HepG2 (cell line): ENCODE data around the gene TUBB4B. TPM values are rescaled to one million over a fixed set of nuclear protein-coding genes. Genes with fewer than 3 reads are reported as not detected.
A peak's percentile ranks its signal among the peaks of the same experiment; 100 is the strongest.

ENCODE experiments used
- ATF7-NPFF ChIP-seq: sonication (generic); formaldehyde crosslinking; IDR thresholded peaks from 2 replicates; pipeline ENCODE4 v1.8.1; 2023; ENCODE audit warnings: mild to moderate bottlenecking, low read depth, missing genetic modification reagents, moderate library complexity
- BCL6 ChIP-seq: IDR thresholded peaks from 2 replicates; pipeline ENCODE4 v1.6.1; 2016; ENCODE audit warnings: missing genetic modification reagents, missing compliant biosample characterization
- CBFB ChIP-seq: sonication (generic); formaldehyde crosslinking; IDR thresholded peaks from 2 replicates; pipeline ENCODE4 v1.4.0; 2020; ENCODE audit warnings: missing genetic modification reagents
- EEA1 ChIP-seq: sonication (generic); formaldehyde crosslinking; IDR thresholded peaks from 2 replicates; pipeline ENCODE4 v1.5.1; 2020; ENCODE audit warnings: mild to moderate bottlenecking, missing genetic modification reagents, borderline replicate concordance
- FOXJ3 ChIP-seq: sonication (generic); formaldehyde crosslinking; IDR thresholded peaks from 2 replicates; pipeline ENCODE4 v1.4.0; 2020; ENCODE audit warnings: missing genetic modification reagents, mild to moderate bottlenecking, borderline replicate concordance
- HNRNPLL ChIP-seq: fragments of 200-400 bp; formaldehyde crosslinking; IDR thresholded peaks from 2 replicates; pipeline ENCODE4 v1.6.1; 2017; ENCODE audit warnings: mild to moderate bottlenecking, low read depth, low read length; ENCODE audit not compliant: poor library complexity, severe bottlenecking
- HOXA7 ChIP-seq: sonication (generic); formaldehyde crosslinking; IDR thresholded peaks from 2 replicates; pipeline ENCODE4 v1.8.1; 2022; ENCODE audit warnings: mild to moderate bottlenecking, missing genetic modification reagents, moderate library complexity
- KDM2A ChIP-seq: sonication (generic); formaldehyde crosslinking; IDR thresholded peaks from 2 replicates; pipeline ENCODE4 v1.4.0; 2020; ENCODE audit warnings: low read depth, missing genetic modification reagents, borderline replicate concordance
- KLF11 ChIP-seq: IDR thresholded peaks from 2 replicates; pipeline ENCODE4 v1.6.1; 2016; ENCODE audit warnings: missing compliant biosample characterization
- KLF12 ChIP-seq: sonication (generic); formaldehyde crosslinking; IDR thresholded peaks from 2 replicates; pipeline ENCODE4 v1.4.0; 2020; ENCODE audit warnings: missing genetic modification reagents, borderline replicate concordance
- KLF16 ChIP-seq, 2 experiments: sonication (generic) in 1 of 2; formaldehyde crosslinking in 1 of 2; IDR thresholded peaks; 2 replicates each; pipeline versions ENCODE4 v1.6.1 to v1.8.0; 2016 to 2023; ENCODE audit warnings: missing genetic modification reagents in 2 of 2, missing compliant biosample characterization in 1 of 2
- KMT2A ChIP-seq: sonication (generic); formaldehyde crosslinking; IDR thresholded peaks from 2 replicates; pipeline ENCODE4 v1.4.0; 2020; ENCODE audit warnings: missing genetic modification reagents
- MBD4 ChIP-seq: IDR thresholded peaks from 2 replicates; pipeline ENCODE4 v1.6.1; 2012; ENCODE audit warnings: low read length, inconsistent platforms, borderline replicate concordance
- NFRKB ChIP-seq: fragments of 450-650 bp; IDR thresholded peaks from 2 replicates; pipeline ENCODE4 v1.6.1; 2017
- TCF7 ChIP-seq: sonication (generic); IDR thresholded peaks from 2 replicates; pipeline ENCODE4 v1.6.1; 2016; ENCODE audit warnings: antibody characterized with exemption, low read depth
- ZFY ChIP-seq: sonication (generic); formaldehyde crosslinking; IDR thresholded peaks from 2 replicates; pipeline ENCODE4 v1.4.0; 2020; ENCODE audit warnings: missing genetic modification reagents
- ZNF205 ChIP-seq: IDR thresholded peaks from 2 replicates; pipeline ENCODE4 v1.6.1; 2018; ENCODE audit warnings: missing biosample characterization, missing genetic modification reagents
- ZNF431 ChIP-seq: sonication (generic); formaldehyde crosslinking; IDR thresholded peaks from 2 replicates; pipeline ENCODE4 v1.9.0; 2022; ENCODE audit warnings: missing genetic modification reagents, low read depth, mild to moderate bottlenecking, borderline replicate concordance
- ZNF652 ChIP-seq: IDR thresholded peaks from 2 replicates; pipeline ENCODE4 v1.6.1; 2016; ENCODE audit warnings: low read depth, borderline replicate concordance
- ZNF674 ChIP-seq: sonication (generic); formaldehyde crosslinking; IDR thresholded peaks from 2 replicates; pipeline ENCODE4 v1.5.0; 2020; ENCODE audit warnings: low read depth, mild to moderate bottlenecking, missing genetic modification reagents
- ZNF788 ChIP-seq: sonication (generic); formaldehyde crosslinking; IDR thresholded peaks from 2 replicates; pipeline ENCODE4 v1.5.0; 2020; ENCODE audit warnings: mild to moderate bottlenecking, missing genetic modification reagents, borderline replicate concordance
- ZNF878 ChIP-seq: sonication (generic); formaldehyde crosslinking; IDR thresholded peaks from 2 replicates; pipeline ENCODE4 v1.8.1; 2023; ENCODE audit warnings: mild to moderate bottlenecking, missing genetic modification reagents, moderate library complexity
- ZSCAN12 ChIP-seq: sonication (generic); formaldehyde crosslinking; IDR thresholded peaks from 2 replicates; pipeline ENCODE4 v1.9.0; 2021; ENCODE audit warnings: mild to moderate bottlenecking, missing genetic modification reagents
- ZSCAN29 ChIP-seq: sonication (generic); formaldehyde crosslinking; conservative IDR thresholded peaks from 2 replicates; pipeline ENCODE4 v1.4.0; 2020; ENCODE audit warnings: mild to moderate bottlenecking, missing genetic modification reagents
- polyA plus RNA-seq, 8 experiments: library from polyadenylated mRNA; depleted of rRNA in 3 of 8; stranded (reverse) in 7 of 8; unstranded in 1 of 8; fragments of >200 nt; fragmentation: Illumina TruSeq in 4 of 8; extraction: Trizol in 4 of 8; gene quantifications; 2 replicates each; pipeline versions ENCODE4 v1.2.1 to v1.2.3, GENCODE V29; 2011 to 2016; ENCODE audit warnings: low read depth in 4 of 8, missing spikeins in 1 of 8, mixed read lengths in 1 of 8; ENCODE audit not compliant: insufficient read depth in 1 of 8
- total RNA-seq, 5 experiments: library from RNA; depleted of rRNA; stranded (reverse); fragments of >200 nt; fragmentation: Illumina TruSeq; extraction: Trizol; gene quantifications; 2 replicates each; pipeline ENCODE4 v1.2.3, GENCODE V29; 2016; ENCODE audit warnings: low read depth in 1 of 5
- TF ChIP-seq, protein P1 (sequence below): IDR thresholded peaks from 2 replicates; pipeline ENCODE4 v1.6.1; 2016; ENCODE audit warnings: missing genetic modification reagents, missing compliant biosample characterization
- TF ChIP-seq, protein P2 (sequence below): sonication (generic); formaldehyde crosslinking; IDR thresholded peaks from 2 replicates; pipeline ENCODE4 v1.4.0; 2020; ENCODE audit warnings: missing genetic modification reagents
- TF ChIP-seq, protein P3 (sequence below): fragments of 450-650 bp; IDR thresholded peaks from 2 replicates; pipeline ENCODE4 v1.6.1; 2016
- TF ChIP-seq, protein P4 (sequence below): IDR thresholded peaks from 2 replicates; pipeline ENCODE4 v1.6.1; 2018; ENCODE audit warnings: missing genetic modification reagents, mild to moderate bottlenecking, missing compliant biosample characterization

The TUBB4B gene
- total and polyA plus RNA-seq, 2 of the 13 experiments (the other 11 are each of a cell fraction or from before 2014, with no cell fraction given) = 182 to 412 TPM

DNA sequence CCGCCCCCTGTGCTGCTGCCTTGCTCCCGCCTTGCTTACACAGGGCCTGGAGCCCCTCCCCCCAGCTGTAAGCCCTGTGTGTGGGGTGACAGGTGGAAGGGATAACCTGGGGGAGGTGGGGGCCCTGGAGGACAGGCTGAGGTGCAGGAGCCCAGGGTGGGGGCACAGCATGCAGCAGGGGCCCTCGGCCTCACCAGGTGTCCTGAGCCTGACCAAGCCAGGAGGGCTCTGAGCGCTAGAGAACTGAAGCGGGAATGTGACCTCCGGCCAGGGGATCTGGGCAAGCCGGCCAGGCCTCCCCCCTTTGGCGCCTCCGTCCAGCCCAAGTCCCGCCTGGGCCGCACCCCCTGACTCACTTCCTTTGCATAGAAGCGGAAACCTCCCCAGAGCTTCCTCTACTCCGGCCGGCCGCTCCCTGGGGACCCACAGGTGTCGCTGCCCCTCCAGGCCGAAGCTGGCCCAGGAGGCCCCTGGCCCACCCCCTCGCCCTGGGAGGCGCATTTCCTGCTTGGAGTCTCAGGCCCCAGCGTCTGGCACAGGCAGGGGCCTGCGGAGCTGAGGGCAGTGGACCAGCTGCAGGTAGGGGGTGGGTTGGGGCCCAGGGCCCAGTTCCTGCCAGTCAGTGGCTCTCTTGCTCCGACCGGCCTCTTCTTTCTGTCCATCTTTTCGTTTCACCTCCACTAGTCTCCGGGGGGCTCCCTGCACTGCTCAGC is 36.4 kb downstream of the TUBB4B start, which contains the start of gene TOR4A (continued):
- TF ChIP-seq HOXA7 (CRISPR knock-in tag) = no peak
- TF ChIP-seq ZNF788 (CRISPR knock-in tag) = peak; percentile 87; the same call in 1 of the 2 replicates
- no peak; the same call in 1 of the 2 replicates for TF ChIP-seq ZSCAN12 (CRISPR knock-in tag)
- TF ChIP-seq, protein P1, sequence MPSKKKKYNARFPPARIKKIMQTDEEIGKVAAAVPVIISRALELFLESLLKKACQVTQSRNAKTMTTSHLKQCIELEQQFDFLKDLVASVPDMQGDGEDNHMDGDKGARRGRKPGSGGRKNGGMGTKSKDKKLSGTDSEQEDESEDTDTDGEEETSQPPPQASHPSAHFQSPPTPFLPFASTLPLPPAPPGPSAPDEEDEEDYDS (CRISPR knock-in tag) = peak; percentile 81
- TF ChIP-seq CBFB = peak; percentile 56
- TF ChIP-seq KMT2A (CRISPR knock-in tag) = peak; percentile 57; the same call in 1 of the 2 replicates
- peak; percentile 70 for TF ChIP-seq KLF12 (CRISPR knock-in tag)
- TF ChIP-seq ZNF652 (CRISPR knock-in tag) = no peak
- TF ChIP-seq BCL6 = peak; percentile 51
- no peak for TF ChIP-seq TCF7
- TF ChIP-seq ZNF878 (CRISPR knock-in tag) = 0 out of 2 replicates have a peak, but pooled peaks have one; percentile 55
- peak; percentile 94 for TF ChIP-seq KDM2A (CRISPR knock-in tag)
- no peak for TF ChIP-seq NFRKB
- peak; percentile 95 for TF ChIP-seq ZFY
- no peak for TF ChIP-seq ZSCAN29 (CRISPR knock-in tag)
- TF ChIP-seq, protein P2, sequence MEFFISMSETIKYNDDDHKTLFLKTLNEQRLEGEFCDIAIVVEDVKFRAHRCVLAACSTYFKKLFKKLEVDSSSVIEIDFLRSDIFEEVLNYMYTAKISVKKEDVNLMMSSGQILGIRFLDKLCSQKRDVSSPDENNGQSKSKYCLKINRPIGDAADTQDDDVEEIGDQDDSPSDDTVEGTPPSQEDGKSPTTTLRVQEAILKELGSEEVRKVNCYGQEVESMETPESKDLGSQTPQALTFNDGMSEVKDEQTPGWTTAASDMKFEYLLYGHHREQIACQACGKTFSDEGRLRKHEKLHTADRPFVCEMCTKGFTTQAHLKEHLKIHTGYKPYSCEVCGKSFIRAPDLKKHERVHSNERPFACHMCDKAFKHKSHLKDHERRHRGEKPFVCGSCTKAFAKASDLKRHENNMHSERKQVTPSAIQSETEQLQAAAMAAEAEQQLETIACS (CRISPR knock-in tag) = no peak
- TF ChIP-seq KLF16 (CRISPR knock-in tag; IDR thresholded peaks at IDR 0.05) = peak in 1 of 2 experiments; percentile 97; a peak in 2 of 4 replicates
- TF ChIP-seq EEA1 (CRISPR knock-in tag) = no peak
- TF ChIP-seq, protein P3, sequence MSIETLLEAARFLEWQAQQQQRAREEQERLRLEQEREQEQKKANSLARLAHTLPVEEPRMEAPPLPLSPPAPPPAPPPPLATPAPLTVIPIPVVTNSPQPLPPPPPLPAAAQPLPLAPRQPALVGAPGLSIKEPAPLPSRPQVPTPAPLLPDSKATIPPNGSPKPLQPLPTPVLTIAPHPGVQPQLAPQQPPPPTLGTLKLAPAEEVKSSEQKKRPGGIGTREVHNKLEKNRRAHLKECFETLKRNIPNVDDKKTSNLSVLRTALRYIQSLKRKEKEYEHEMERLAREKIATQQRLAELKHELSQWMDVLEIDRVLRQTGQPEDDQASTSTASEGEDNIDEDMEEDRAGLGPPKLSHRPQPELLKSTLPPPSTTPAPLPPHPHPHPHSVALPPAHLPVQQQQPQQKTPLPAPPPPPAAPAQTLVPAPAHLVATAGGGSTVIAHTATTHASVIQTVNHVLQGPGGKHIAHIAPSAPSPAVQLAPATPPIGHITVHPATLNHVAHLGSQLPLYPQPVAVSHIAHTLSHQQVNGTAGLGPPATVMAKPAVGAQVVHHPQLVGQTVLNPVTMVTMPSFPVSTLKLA = peak; percentile 4; the same call in 1 of the 2 replicates
- peak; percentile 54; the same call in 1 of the 2 replicates for TF ChIP-seq ATF7-NPFF (CRISPR knock-in tag)
- TF ChIP-seq, protein P4, sequence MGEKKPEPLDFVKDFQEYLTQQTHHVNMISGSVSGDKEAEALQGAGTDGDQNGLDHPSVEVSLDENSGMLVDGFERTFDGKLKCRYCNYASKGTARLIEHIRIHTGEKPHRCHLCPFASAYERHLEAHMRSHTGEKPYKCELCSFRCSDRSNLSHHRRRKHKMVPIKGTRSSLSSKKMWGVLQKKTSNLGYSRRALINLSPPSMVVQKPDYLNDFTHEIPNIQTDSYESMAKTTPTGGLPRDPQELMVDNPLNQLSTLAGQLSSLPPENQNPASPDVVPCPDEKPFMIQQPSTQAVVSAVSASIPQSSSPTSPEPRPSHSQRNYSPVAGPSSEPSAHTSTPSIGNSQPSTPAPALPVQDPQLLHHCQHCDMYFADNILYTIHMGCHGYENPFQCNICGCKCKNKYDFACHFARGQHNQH (CRISPR knock-in tag) = peak; percentile 84; the same call in 1 of the 2 replicates
- TF ChIP-seq HNRNPLL = peak; percentile 70
- peak; percentile 67; the same call in 1 of the 2 replicates for TF ChIP-seq ZNF674 (CRISPR knock-in tag)
- TF ChIP-seq ZNF205 (CRISPR knock-in tag) = peak; percentile 35
- TF ChIP-seq ZNF431 (CRISPR knock-in tag) = peak; percentile 58; the same call in 1 of the 2 replicates
- no peak for TF ChIP-seq MBD4
- peak; percentile 74; the same call in 1 of the 2 replicates for TF ChIP-seq KLF11
- 0 out of 2 replicates have a peak, but pooled peaks have one; percentile 25 for TF ChIP-seq FOXJ3 (CRISPR knock-in tag)
